Measurements from ENCODE around the gene GASK1B. TPM values are rescaled to one million over a fixed set of nuclear protein-coding genes. Genes with fewer than 3 reads are reported as not detected.
A peak's percentile ranks its signal among the peaks of the same experiment; 100 is the strongest.

GASK1B gene
- total and polyA plus RNA-seq, 2 of the 13 experiments (the other 11 are each of a cell fraction or from before 2014, with no cell fraction given) = 29.1 to 40.4 TPM

DNA sequence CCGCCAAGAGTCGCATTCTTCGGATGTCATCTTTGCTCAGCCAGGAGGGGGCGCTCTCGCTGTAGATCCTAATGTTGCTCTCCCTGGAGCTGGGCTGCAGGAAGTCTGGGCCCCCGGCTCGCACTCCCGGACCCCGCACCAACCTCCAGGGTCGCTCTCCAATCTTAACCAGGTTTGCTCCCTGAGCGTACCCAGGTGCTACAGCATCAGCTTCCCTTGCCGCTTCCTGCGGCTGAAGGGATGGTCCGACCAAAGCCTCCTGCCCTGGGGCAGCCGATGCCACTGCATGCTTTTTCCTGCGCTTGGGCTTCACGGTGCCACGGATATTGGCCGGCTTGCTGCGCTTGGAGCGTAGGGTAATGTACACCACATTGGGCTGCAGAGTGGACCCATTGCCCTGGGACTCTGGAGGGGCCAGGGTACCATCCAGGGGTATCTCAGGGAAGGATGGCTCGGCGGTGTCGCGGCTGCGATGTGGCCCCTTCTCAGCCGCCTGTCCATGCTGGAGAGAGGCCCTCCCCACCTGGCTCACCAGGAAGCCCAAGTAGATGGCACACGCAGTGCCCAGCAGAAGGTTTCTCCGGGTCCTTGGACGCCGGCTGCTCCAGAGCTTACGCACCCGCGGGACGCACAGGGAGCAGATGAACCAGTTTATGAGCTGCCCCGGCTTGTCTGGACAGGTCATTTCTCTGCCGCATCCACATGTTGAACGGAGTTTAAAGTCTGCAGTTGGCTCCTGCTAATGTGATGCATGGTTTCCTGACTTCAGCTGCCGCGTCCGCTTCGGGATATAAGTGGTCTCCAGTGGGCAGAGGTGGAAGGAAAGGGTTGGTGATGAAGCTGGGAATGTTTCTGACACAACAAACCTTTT is 1.9 kb downstream of the GASK1B start (continued):
- TF ChIP-seq SP4 (CRISPR knock-in tag; IDR thresholded peaks at IDR 0.05) = no peak
- TF ChIP-seq KAT7 (CRISPR knock-in tag; IDR thresholded peaks at IDR 0.05; ENCODE audit: borderline replicate concordance) = peak; percentile 75
- TF ChIP-seq ETV6 (CRISPR knock-in tag; conservative IDR thresholded peaks at IDR 0.05) = no peak
- TF ChIP-seq ATAD3A (CRISPR knock-in tag; IDR thresholded peaks at IDR 0.05) = no peak
- no peak; the same call in 1 of the 2 replicates for TF ChIP-seq ZBTB7A (CRISPR knock-in tag; IDR thresholded peaks at IDR 0.05)
- 0 out of 2 replicates have a peak, but pooled peaks have one; percentile 36 for TF ChIP-seq ZNF790 (CRISPR knock-in tag; IDR thresholded peaks at IDR 0.05; ENCODE audit: borderline replicate concordance)
- no peak for TF ChIP-seq ZNF260 (CRISPR knock-in tag; IDR thresholded peaks at IDR 0.05; ENCODE audit: borderline replicate concordance, low read depth)
- no peak for TF ChIP-seq XRCC5 (optimal IDR thresholded peaks at IDR 0.05; ENCODE audit: low read length)
- TF ChIP-seq CENPX (CRISPR knock-in tag; IDR thresholded peaks at IDR 0.05) = no peak
- TF ChIP-seq, protein P1, sequence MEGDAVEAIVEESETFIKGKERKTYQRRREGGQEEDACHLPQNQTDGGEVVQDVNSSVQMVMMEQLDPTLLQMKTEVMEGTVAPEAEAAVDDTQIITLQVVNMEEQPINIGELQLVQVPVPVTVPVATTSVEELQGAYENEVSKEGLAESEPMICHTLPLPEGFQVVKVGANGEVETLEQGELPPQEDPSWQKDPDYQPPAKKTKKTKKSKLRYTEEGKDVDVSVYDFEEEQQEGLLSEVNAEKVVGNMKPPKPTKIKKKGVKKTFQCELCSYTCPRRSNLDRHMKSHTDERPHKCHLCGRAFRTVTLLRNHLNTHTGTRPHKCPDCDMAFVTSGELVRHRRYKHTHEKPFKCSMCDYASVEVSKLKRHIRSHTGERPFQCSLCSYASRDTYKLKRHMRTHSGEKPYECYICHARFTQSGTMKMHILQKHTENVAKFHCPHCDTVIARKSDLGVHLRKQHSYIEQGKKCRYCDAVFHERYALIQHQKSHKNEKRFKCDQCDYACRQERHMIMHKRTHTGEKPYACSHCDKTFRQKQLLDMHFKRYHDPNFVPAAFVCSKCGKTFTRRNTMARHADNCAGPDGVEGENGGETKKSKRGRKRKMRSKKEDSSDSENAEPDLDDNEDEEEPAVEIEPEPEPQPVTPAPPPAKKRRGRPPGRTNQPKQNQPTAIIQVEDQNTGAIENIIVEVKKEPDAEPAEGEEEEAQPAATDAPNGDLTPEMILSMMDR (CRISPR knock-in tag; IDR thresholded peaks at IDR 0.05) = peak; percentile 89
- TF ChIP-seq, protein P2, sequence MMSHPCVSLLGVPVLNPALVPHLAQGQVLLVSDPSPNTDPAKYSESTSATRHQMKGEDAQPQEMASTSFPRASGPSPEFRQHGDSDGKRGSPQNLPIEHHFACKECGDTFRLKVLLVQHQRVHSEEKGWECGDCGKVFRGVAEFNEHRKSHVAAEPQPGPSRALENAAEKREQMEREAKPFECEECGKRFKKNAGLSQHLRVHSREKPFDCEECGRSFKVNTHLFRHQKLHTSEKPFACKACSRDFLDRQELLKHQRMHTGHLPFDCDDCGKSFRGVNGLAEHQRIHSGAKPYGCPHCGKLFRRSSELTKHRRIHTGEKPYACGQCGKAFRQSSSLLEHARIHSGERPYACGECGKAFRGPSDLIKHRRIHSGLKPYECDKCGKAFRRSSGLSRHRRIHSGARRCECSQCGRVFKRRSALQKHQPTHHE (CRISPR knock-in tag; IDR thresholded peaks at IDR 0.05; ENCODE audit: borderline replicate concordance) = no peak
- no peak for TF ChIP-seq SMC3 (IDR thresholded peaks at IDR 0.05; ENCODE audit: low read length)
- TF ChIP-seq FOXA1 (IDR thresholded peaks at IDR 0.05) = no peak
- peak; percentile 14; the same call in 1 of the 2 replicates for TF ChIP-seq FOXA1 (CRISPR knock-in tag; IDR thresholded peaks at IDR 0.05)
- no peak for TF ChIP-seq HOXA9 (CRISPR knock-in tag; IDR thresholded peaks at IDR 0.05; ENCODE audit: borderline replicate concordance)
- no peak for TF ChIP-seq CREB1 (IDR thresholded peaks at IDR 0.05)
- no peak for TF ChIP-seq CREB1 (CRISPR knock-in tag; IDR thresholded peaks at IDR 0.05)
- TF ChIP-seq ZNF30 (CRISPR knock-in tag; IDR thresholded peaks at IDR 0.05) = no peak
- no peak for TF ChIP-seq GATA4 (IDR thresholded peaks at IDR 0.05; ENCODE audit: borderline replicate concordance, low read depth)
- peak; percentile 36; the same call in 1 of the 2 replicates for TF ChIP-seq NR2C2 (CRISPR knock-in tag; IDR thresholded peaks at IDR 0.05; ENCODE audit: borderline replicate concordance)
- no peak for TF ChIP-seq THYN1 (CRISPR knock-in tag; IDR thresholded peaks at IDR 0.05; ENCODE audit: borderline replicate concordance, low read depth)
- no peak for TF ChIP-seq SIN3B (IDR thresholded peaks at IDR 0.05; ENCODE audit: low read length)
- no peak for TF ChIP-seq MAFF (IDR thresholded peaks at IDR 0.05; ENCODE audit: low read depth, low read length)
- TF ChIP-seq RFXANK (CRISPR knock-in tag; IDR thresholded peaks at IDR 0.05) = 0 out of 2 replicates have a peak, but pooled peaks have one; percentile 15
- TF ChIP-seq, protein P3, sequence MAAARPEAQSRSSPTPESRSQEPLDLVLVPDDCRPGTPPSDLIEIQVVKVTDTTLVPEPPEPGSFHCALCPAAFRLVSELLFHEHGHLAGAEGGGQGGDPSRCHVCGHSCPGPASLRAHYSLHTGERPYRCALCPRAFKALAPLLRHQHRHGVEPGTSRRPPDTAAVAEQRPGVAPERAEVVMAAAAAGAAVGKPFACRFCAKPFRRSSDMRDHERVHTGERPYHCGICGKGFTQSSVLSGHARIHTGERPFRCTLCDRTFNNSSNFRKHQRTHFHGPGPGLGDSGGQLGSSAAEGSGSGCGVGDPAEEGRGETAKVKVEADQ (CRISPR knock-in tag; IDR thresholded peaks at IDR 0.05; ENCODE audit: borderline replicate concordance) = peak; percentile 41; the same call in 1 of the 2 replicates
- TF ChIP-seq, protein P4, sequence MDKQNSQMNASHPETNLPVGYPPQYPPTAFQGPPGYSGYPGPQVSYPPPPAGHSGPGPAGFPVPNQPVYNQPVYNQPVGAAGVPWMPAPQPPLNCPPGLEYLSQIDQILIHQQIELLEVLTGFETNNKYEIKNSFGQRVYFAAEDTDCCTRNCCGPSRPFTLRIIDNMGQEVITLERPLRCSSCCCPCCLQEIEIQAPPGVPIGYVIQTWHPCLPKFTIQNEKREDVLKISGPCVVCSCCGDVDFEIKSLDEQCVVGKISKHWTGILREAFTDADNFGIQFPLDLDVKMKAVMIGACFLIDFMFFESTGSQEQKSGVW (CRISPR knock-in tag; IDR thresholded peaks at IDR 0.05; ENCODE audit: borderline replicate concordance) = no peak
- TF ChIP-seq HOXD1 (CRISPR knock-in tag; IDR thresholded peaks at IDR 0.05) = no peak
- no peak for TF ChIP-seq ZNF317 (CRISPR knock-in tag; IDR thresholded peaks at IDR 0.05)
